NCI-H2171 (cell line): ENCODE measurements around the gene SCLT1.
"Not testable (repeated sequence)": the region's sequence is repeated elsewhere in the genome, so short reads cannot be mapped to it uniquely, and the experiment has no call there.

Source experiments
- DNase-seq: peaks from one replicate; lab custom pipeline; 2025; lab: John Stamatoyannopoulos, UW

SCLT1 gene

DNA sequence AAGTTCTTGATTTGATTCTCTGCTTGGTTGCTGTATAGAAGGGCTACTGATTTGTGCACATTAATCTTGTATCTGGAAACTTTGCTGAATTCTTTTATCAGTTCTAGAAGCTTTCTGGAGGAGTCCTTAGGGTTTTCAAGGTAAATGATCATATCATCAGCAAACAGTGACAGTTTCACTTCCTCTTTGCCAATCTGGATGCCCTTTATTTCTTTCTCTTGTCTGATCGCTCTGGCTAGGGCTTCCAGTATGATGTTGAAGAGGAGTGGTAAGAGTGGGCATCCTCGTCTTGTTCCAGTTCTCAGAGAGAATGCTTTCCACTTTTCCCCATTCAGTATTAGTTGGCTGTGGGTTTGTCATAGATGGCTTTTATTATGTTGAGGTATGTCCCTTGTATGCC, 23.8 kb downstream of the SCLT1 start:
- DNase-seq: not testable (repeated sequence)

DNA sequence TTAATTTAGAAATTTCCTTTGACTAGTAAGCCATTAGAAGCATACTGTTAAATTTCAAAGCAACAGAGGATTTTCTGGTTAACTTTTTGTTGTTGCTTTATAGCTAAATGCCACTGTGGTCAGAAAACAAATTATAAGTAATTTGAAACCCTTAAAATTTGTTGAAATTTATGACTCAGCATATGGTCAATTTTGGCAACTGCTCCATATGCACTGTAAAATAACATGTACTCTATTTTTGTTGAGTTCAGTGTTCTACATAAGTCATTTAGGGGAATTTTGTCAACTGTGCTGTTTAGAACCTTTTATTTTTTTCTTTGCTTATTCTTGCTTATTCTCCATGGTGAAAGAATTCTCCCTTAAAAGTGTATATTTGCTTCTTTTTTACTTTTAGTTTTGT, 28.6 kb downstream of the SCLT1 start:
- DNase-seq: no peak

DNA sequence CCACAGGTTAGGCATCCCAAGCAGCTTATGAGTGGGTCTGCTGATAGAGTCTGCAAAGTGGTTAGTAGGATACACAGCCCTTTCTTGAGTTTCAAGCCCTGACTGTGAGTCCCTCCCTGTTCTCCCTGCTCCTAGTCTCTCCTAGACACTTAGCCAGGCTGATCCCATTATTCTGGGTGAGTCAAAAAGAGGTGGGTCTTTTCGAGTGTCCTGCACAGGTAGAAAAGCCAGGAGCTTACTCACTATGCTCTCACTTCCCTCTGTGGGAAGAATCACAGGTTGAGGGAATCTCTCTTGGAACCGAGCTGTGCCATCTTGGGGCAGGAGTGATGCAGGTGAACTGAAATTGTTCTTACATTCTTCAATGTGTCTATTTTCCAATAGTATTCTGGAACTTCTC, 29.7 kb downstream of the SCLT1 start:
- DNase-seq: no peak

DNA sequence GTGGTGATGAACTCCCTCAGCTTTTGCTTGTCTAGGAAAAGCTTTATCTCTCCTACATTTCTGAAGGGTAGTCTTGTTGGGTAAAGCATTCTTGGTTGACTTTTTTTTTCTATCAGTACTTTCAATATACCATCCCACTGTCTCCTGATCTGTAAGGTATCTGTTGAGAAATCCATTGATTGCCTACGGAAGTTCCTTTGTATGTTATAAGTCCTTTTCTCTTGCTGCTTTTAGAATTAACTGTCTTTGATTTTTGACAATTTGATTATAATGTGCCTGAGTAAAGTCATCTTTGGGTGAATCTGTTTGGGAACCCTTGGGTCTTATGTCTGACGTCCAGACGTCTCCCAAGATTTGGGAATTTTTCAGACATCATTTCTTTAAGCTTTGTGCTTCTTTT, 30.8 kb downstream of the SCLT1 start:
- DNase-seq: no peak

DNA sequence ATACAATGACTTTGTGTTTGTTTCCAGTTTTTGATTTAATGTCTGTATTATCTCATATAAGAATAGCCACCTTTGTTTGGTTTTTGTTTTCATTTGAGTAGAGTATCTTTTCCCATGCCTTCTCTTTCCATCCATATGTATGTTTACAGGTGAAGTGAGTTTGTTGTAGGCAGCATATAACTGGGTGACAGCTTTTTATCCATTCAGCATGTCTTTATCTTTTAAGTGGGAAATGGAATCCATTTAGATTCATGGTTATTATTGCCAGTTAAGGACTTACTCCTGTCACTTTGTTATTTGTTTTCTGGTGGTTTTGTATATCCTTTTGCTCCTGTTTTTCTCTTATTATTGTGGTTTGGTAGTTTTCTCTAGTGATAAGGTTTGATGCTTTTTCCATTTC, 34.3 kb downstream of the SCLT1 start:
- DNase-seq: no peak

DNA sequence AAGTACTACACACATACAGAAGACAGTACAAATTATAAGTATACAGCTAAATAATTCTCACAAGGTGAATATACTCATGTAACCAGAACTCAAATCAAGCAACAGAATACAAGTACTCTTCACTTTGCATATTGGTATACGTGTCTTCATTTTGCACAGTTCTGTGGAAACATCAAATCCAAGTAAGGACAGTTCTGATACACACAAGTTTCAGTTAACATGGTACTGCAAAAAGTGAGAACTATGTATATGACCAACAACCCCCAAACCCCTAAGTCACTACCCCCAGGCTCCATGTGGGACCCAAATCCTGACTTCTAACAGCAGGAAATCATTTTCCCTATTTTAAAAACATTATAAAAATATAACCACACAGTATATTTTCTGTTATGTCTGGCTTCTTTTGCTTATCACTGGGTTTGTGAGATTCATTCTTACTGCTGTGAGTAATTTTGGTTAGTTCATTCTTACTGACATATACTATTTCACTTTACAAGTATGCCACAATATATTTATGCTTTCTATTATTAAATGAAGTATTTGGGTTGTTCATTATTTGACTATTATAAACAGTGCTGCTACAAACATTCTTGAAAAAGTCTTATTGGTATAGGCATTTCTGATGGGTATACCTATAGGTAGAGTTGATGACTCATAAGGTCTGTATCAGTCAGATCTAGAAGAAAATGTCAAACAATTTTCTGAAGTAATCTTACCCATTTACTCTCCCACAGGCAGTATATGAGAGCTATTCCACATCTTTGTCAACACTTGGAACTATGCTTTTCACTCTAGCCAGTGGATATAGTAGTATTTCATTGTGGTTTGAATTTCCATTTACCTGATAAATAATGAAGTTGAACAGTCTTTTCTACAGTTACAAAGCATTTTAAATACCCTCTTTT, 47.0 kb downstream of the SCLT1 start:
- DNase-seq: no peak

DNA sequence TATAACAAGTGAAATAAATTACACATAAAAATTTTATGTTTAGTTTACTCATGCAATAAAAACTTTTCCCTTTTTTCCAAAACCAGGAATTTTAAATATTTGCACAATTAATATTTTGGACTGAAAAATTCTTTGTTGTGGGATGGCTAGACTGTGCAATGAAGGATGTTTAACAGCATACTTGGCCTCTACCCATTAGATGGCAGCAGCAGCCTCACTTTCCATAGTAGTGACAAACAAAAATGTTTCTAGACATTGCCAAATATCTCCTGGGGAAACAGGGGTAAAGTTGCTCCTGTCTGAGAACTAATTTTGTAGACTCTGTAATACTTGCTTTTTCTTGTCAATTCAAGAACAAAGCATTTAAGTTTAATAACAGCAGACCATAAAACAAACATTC, 49.8 kb downstream of the SCLT1 start:
- no peak for DNase-seq

DNA sequence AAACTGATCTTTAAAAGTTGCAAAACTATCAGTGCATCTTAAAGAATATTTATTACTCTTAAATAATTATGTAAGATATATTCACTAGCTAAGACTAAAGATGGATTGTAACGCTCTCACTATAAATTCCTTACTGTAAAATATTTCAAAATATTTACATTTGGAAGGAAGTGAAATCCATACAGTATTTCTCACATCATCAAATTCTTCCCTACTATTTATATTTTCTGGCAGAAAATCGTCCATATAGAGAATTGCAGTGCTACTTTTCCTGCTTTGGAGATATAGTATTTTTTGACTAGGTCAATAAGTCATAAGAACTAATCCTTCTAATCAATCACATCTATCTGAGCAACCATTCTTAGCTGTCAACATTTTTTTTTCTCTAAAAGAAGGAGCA, 52.9 kb downstream of the SCLT1 start:
- no peak for DNase-seq

DNA sequence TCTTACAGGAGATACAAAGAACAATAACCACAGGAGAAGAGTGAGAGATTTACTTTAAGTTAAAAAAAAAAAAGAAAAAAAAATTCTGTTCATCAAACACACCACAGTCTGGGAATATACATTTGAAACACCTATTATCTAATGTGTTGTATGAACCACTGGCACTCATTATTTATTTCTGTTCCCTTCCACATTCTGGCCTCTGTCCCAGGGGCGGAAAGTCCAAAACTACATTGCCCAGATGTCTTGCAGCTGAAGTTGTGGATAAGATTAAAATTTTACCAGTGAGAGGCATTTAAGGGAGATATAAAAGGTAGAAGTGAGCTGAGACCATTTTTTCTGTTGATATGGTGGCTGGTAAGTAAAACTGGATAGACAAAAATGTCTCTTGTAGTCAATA, 56.2 kb downstream of the SCLT1 start:
- no peak for DNase-seq

DNA sequence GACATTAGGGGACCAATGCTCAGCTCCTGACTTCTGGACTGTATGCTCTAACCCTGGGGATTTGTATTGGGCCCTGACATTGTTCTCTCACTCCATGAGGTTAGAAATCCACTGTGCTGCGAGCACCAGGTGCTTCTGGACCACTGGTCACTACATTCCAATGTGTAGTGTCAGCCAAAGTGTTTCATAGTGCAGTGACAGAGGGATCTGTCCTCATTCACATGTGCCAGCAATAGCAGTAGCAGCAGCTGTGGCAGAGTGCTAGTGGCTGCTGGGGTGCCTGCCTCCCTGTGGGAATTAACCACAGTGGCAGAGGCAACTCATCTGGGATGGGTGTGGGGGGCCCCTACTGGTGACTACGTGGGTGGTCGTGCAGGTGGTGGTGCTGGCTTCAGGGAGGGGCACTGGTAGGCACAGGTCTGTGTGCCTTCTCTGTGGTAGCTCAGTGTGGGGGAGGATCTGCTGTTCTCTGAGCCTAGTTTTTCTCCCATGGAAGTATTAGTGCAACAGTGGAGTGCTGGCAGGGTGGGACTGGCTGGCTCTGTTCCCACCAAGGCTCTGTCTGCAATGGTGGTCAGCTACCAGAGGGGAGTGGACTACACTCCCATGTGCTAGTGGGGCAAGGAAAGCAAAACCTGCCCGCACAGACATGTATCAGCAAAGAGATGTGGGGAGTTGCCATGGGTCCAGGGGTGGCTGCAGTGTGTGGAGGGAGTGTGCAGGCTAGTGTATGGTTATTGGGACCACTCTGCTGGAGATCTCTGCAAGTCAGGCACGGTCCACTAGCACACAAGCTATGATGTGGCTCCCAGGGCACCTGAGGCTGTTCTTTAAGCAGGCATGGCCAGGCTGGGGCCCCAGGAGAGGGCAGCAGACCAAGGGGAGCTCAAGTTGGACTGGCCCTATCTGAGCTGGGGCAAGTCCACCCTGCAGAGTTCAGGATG, 78.5 kb downstream of the SCLT1 start:
- DNase-seq: no peak

DNA sequence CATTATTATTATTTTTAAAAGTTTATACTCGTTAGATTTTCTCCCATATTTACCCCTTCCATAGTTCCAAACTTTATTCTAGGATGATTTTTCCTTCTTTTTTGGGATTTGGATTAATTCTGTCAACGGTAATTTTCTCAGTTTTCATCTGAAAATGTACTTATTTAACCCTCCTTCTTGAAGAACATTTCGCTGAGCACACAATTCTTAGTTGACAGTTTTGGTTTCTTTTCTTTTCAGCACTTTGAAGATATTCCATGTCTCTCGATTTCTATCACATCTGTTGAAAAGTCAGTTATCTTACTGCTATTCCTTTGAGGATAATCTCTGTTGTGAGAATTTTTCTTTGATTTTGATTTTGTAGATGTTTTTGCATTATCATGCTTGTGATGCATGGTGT, 85.2 kb downstream of the SCLT1 start:
- no peak for DNase-seq

DNA sequence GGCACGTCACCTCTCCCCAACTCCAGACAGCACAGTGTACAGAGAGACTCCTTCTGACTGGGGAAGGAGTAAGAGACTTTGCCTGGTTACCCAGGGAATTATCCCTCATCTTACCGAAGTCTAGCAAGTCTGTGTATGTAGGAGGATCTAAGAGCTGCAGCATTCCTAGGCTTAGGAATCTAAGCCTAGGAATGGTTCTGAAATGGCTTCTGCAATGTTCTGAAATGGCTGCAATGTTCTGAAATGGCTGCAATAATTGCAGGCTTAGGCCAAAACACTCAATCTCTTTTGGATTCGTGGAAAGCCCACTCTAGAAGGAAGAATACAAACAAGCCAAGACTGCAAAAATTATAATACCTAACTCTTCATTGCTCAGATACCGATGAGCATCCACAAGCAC, 106.4 kb downstream of the SCLT1 start:
- no peak for DNase-seq

DNA sequence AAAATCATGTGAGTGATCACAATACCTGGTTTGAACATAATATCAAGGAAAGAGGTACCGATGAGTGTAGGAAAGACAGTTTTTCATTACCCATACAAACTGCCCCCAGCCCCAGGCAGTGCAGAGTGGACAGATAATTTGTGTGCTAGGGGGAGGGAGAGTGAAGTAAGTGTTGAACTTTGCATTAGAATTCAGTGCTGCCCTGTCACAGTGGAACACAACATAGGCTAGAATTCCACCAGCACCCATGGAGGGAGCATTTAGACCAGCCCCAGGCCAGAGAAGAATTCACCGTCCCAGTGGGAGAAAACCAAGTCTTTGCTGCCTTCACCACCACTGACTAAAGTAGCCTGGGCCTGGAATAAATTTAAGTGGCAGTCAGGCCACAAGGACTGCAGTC, 107.3 kb downstream of the SCLT1 start:
- no peak for DNase-seq

DNA sequence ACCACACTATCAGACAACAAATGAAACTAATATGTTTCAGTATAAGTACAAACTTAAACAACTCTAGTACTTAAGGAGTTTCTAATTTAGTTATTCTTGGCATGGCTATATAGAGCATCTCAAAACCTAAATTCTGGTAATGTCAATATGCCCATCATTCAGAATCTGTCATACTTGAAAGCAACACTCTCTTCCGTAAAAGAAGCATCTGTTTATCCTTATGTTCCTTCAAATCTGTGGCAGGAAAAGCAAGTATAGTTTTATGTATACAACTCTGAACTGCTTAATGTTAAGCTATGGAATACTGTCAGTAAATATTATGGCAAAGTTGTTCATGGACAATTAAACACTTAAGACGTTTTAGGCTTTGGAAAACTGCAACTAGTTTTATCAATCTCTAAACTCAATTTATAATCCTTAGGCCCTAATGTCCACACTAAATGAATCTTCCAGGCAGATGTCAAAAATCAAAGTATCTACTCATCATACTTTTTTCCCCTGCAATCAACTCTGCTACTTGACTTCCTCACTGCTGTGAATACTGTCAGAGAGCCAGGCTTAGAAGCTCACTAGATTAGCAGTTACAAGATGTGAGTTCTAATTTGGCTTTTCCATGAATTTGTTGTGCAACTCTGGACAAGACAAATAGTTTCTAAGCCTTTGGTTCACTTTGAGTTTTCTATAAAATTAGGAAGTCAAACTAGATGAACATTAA, 109.4 kb downstream of the SCLT1 start:
- DNase-seq: no peak

DNA sequence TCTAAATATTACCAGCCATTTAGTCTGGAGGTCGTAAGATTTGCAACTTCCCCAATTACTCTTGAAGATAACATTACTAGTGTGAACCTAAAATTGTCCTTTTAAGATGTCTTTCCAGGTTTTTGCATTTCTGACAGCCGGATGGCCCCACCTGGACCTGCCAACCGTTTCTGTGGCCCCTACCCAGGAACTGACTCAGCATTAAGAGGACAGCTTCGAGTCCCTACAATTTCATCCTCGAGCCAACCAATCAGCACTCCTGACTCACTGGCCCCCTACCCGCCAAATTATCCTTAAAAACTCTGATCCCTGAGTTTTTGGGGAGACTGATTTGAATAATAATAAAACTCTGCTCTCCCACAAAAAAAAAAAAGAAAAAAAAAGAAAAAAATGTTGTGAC, 112.0 kb downstream of the SCLT1 start:
- no peak for DNase-seq

DNA sequence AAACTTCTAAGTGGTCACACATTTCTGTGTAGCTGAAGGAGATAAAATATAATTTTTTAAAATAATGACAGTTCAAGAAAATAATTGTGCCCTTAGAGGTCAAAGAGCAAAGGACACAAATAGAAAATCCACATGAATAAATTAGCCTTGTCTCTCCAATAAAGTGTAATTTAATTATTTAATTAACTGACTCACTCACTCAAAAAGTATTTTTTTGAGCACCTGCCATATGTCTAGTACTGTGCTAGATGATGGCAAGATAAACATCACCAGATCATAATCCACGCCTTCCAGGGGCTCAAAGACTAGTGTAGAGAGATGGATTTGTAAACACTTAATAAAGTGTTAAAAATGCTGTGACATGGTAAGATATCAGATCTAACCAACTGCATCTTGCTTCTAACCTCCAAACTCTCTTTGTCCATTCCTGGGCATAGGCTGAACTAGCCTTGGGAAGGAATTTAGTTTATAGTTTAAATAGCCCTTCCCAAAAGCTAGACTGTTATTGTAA, 112.5 kb downstream of the SCLT1 start:
- peak; percentile 21 for DNase-seq

DNA sequence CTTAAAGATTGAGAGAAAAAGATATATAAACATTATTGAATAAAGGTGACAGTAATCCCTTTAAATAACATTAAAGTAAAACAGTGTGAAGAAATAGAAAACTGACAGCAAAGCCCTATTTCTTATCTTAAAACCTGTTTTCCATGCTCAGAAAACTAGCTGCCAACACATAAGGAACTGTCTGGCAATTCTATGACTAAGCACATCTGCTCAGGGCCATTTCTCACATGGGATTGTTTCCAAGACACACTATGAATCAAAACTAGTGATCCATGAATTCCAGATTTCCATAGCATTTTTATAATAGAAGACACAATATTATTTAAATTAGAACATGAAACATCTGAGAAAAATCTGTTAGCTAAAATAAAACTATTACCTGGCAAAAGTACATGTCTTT, 113.4 kb downstream of the SCLT1 start:
- peak; percentile 17 for DNase-seq

DNA sequence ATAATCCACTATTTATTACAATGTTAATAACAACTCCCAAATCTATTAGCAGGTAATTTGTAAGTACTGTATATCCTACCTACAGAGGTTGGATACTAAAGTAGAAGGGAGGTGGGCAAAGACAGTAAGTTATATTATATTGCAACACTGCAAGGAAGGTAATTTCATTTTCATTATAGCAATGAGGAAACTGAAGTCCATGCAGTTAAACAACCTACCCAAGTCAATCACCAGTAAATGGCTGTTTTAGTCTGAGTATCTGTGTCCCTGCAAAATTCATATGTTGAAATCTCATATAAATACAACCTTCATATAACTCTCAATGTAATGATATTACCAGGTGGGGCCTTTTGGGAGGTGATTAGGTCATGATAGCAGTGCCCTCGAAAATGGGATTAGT, 114.4 kb downstream of the SCLT1 start:
- no peak for DNase-seq

DNA sequence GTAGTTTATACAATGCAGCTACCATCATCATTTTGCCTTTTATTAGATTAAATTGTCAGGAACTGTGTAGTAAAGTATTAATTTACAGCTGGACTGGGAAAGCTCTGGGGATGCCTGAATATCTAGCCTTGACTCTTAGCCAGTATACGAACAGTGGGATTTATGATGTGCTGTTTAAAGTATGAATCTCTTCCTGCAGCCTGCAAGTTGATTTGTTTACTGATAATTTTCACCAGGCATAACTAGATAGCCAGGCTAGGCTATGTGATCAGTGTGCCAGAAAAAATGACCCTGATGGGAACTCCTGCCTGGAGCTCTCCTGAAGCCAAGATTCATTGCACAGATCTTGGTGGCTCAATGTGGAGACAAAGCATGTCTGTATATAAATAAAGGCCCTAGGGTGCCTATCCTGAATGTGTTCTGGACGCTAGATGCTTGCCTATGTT, 119.2 kb downstream of the SCLT1 start:
- no peak for DNase-seq

DNA sequence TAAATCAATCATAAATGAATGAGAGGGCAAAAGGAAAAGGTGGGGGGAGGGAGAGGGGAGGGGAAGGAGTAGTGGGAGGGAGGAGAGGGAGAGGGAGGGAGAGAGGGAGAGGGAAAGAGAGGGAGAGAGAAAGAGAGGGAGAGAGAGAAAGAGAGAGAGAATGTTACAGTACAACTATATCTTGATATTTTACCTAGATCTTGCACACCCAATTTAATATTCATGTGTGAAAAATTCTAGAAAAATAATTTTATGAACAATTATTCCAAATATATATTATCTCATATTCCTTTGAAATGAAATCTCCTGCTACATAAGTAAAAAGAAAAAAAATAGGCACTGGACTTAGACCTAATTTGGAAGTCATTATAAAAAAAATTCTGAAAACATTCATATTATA, 120.0 kb downstream of the SCLT1 start:
- DNase-seq: no peak

DNA sequence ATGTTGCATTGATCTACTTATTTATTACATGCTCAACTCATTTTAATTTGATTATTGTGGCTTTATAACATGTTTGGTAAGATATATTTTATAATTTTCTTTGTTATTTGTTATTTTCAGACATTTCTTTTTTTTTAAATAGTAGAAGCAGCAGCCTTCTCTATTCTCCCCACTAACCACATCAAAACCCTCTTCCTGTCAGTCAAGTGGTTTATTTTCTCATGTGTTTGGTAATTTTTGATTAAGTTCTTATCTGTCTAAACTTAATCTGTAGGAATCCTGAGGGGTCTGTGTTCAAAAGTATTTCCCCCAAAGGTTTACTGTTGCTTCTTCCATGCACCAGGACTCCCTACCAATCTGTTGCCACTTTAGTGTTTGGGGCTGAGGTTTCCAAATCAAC, 131.9 kb downstream of the SCLT1 start:
- DNase-seq: no peak

DNA sequence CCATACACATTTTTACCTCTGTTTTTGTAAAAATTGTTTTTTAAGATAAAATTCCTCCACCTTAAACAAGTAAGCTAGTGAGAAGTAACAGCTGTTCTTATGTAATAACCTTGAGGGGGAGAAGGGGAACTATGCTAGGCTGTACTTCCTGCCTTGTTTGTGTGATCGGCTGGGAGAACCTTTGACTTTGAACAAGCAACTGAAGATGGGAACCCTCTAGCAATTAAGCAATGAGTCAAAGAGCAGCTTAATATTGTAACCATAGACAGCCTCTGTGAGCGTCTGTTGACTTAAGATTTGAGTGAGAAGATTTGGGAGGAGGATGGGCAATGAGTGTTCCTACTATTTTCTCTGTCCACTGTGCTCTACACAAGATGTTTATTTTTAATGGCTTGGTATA, 135.1 kb downstream of the SCLT1 start:
- DNase-seq: no peak
